Stimulated activated CD4-positive, alpha-beta T cell treated with anti-CD3 and anti-CD28 coated beads, Interleukin-1b, Interleukin-23, amount 100 ng/mL, for 4 hours (primary cell): ENCODE results near the gene HNF1A.
"Not testable (repeated sequence)": the region's sequence is repeated elsewhere in the genome, so short reads cannot be mapped to it uniquely, and the experiment has no call there.

Experiments
- DNase-seq, 2 donors: peaks; one replicate each; pipeline ENCODE4 v3.0.0-alpha.2; 2020; ENCODE audit warnings: low read depth in 2 of 2

The HNF1A gene

DNA sequence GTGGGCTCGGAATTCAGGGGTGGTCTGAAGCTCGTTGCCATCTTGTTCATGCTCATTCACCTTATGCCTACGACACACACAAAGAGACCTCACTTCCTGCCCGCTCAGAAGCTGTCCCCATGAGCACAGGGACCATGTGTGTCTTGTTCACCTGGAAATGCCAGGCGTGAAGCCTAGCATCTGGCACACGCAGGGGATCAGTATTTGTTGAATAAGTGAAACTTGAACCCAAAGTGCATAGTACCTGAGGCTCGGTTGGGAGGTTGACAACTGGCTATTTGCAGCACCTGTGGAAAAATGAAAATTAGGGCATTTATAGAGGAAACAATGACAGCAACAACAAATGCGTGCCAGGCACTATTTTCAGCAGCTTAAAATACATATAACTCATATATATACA lies 32.5 kb downstream of the HNF1A start:
- DNase-seq, result no peak

- no peak for DNase-seq
These were observed 33.5 kb downstream of the HNF1A start for GRCh38 chr12:121011820-121012219.

DNA sequence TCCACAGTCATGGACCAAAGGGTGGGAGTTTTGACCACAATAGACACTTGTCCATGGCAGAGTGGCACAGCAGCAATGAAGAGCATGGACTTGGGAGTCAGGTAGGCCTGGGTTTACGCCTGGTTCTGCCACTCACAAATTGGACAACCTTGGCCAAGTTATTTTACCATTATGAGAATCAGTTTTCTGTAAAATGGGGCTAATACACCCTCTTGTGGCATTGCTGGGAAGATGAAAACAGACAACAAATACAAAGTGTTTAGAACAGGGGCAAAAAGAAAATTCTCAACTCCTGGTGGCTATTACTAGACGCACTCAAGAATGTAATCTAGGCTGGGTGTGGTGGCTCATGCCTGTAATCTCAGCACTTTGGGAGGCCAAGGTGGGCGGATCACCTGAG lies 35.4 kb downstream of the HNF1A start:
- DNase-seq, result no peak

- peak; percentile 80 to 82 for DNase-seq
These were observed 37.8 kb downstream of the HNF1A start, which contains the start of gene C12orf43 for GRCh38 chr12:121015825-121016766. C12orf43 (minus strand) TSS chr12:121016487; CDS start chr12:121016474, 13 bp downstream.

GRCh38 chr12:121017966-121018491 lies 39.7 kb downstream of the HNF1A start:
- no peak for DNase-seq

GRCh38 chr12:121018860-121019617 lies 40.7 kb downstream of the HNF1A start:
- no peak for DNase-seq

DNA sequence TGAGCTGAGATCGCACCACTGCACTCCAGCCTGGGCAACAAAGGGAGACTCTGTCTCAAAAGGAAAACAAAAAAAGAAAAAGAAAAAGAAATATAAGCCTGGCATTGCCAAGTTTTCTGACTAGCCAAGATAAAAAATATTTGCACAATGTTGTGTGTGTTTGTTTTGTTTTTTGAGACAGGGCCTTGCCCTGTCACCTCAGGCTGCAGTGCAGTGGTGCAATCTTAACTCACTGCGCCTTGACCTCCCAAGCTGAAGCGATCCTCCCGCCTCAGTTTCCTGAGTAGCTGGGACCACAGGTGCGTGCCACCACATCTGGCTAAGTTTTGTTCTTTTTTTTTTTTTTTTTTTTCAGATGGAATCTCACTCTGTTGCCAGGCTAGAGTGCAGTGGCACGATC lies 43.4 kb downstream of the HNF1A start:
- no peak for DNase-seq

- no peak for DNase-seq
These were observed 44.4 kb downstream of the HNF1A start for GRCh38 chr12:121022713-121023112.

DNA sequence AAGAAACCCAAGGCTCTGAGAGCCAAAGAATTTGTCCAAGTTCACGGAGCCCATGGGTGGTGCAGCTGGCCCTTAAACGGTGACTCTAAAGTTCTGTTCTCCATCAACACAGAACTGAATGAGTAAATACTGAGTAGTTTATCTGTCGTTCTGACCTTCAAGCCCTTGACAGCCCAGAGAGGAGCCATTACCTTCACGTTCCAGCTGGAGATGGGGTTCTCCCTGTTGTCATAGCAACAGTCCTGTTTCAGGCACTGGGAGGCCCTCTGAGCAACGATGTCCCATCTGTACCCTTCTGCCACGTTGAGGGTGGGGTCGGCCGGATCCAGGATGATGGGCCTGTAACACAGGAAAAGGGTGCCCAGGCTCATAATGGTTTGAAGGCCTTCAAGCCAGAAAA lies 45.5 kb downstream of the HNF1A start:
- DNase-seq, result no peak

DNA sequence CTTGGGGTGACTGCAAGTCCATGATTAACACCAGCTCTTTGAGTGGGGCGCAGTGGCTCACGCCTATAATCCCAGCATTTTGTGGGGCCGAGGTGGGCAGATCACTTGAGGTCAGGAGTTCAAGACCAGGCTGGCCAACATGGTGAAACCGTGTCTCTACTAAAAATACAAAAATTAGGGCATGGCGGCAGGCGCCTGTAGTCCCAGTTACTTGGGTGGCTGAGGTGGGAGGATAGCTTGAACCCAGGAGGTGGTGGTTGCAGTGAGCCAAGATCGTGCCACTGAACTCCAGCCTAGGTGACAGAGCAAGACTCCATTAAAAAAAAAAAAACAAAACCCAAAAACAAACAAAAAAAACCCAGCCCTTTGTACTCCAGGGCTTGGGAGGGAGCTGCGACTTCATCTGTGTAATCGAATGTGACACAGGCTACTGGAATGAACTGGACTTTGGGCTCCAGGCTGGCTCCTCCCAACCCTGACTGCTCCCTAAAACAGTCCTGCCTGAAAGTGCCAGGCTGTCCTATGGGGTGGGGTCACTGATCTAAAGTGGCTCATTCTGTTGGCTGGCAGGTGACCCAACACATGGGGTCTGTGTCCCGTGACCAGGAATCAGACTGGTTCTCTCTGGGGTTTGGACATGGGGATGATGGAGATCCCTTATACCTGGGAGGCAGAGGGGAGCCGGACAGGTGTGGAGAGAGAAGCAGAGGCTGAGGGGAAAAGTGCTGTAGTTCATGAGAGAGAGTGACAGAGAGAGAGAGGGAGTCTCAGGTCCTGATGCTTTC lies 47.3 kb downstream of the HNF1A start:
- no peak for DNase-seq

- no peak for DNase-seq
These were observed 48.1 kb downstream of the HNF1A start for GRCh38 chr12:121026274-121027045.

DNA sequence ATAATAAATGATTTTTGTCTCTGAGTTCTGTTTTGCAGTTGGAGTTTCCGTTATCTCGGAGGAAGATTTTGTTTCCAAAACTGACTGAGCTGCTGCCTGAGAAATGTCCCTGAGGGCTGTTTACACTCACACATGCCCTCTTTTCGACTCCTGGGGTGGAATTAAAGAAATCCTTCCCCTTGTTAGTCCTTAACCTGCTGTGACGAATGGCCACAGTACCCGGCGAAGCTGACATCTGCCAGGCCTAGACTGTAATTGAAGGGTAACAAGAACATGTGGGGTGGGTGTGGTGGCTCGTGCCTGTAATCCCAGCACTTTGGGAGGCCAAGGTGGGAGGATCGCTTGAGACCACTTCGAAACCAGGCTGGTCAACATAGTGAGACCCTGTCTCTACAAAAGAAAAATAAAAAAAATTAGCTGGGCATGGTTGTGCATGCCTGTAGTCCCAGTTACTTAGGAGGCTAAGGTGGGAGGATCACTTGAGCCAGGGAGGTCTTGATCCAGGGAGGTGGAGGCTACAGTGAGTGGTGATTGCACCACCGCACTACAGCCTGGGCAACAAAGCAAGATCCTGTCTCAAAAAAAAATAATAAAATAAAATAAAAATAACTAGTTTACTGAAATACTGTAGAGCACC lies 52.4 kb downstream of the HNF1A start:
- no peak for DNase-seq

- DNase-seq, result peak; percentile 18 to 34
These were observed 55.4 kb downstream of the HNF1A start for GRCh38 chr12:121033625-121034349.

DNA sequence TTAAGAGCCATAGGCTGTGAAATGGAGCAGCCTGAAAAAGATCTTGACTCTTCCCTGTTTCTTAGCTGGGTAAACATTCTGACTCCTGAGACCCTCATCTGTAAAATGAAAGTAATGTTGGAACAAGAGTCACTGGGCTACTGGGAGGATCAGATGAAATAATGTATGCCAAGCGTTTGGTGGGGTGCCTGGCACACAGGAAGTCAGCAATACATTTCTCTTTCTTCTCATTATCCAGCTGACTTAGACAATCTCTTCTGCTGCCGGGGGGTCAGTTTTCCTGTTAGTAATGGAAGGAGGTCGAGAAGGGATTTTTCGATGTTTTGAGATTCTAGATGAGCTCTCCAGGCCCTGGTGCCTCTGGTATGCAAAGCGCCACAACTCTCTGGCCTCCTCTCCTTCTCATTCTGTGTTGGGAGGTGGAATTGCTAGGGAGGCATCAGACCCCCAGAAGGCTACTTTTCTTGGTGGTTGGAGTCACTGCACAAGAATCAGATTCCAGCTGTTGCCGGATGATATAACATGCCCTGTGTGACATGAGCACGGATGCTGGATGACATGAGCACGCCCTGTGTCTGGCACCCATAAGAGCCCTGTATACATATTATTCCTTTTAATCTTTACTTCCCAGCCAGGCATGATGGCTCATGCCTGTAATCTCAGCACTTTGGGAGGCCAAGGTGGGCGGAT lies 56.4 kb downstream of the HNF1A start:
- DNase-seq, result no peak

- DNase-seq, result no peak
These were observed 58.5 kb downstream of the HNF1A start for GRCh38 chr12:121036810-121037326.

GRCh38 chr12:121038861-121039668 lies 60.7 kb downstream of the HNF1A start, which contains the start of gene OASL:
OASL (minus strand) TSS chr12:121039246; CDS start chr12:121038971, 275 bp downstream.
- no peak for DNase-seq

DNA sequence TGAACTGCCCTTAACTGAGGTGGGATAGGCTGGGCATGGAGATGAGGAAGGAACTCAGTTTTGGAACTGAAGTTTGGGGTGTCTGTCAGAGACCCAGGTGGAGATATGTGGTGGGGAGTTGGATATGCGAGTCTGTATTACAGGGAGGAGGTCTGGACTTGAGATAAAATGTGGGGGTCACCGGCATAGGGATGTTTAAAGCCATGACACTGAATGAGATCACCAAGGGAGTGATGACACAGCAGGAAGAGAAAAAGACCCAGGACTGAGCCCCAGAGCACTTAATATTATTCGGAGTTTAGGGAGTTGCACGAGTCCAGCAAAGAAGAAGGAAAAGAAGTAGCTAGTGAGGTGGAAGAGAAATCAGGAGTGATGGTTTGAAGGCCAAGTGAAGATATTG lies 64.7 kb downstream of the HNF1A start:
- no peak for DNase-seq

DNA sequence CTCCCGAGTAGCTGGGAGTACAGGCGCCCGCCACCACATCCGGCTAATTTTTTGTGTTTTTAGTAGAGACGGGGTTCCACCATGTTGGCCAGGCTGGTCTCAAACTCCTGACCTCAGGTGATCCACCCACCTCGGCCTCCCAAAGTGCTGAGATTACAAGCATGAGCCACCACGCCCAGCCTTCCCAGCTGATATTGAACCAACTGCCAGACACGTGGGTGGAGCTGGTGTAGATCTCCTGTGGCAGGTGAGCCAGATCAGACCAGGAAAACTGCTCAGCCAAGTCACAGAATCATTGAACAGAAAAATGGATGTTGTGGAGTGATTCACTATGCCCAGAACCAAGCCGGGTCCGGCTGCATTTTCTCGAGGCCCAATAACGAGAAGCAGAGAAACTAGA lies 69.1 kb downstream of the HNF1A start:
- not testable (repeated sequence) for DNase-seq
